Mesodermal cell (in vitro differentiated cells): ENCODE results near the gene BRSK1.

ENCODE experiments used
- H3K27ac ChIP-seq: 2 replicates; pipeline ENCODE4 v1.7.0; 2013; ENCODE audit warnings: mild to moderate bottlenecking, low read depth, low read length, moderate library complexity; ENCODE audit not compliant: severe bottlenecking
- H3K36me3 ChIP-seq: 2 replicates; pipeline ENCODE4 v1.7.1; 2013; ENCODE audit warnings: mild to moderate bottlenecking, low read length, moderate library complexity; ENCODE audit not compliant: control insufficient read depth, insufficient read depth
- H3K4me1 ChIP-seq: one replicate; pipeline ENCODE4 v1.7.1; 2013; ENCODE audit warnings: mild to moderate bottlenecking, low read length; ENCODE audit not compliant: insufficient read depth, control insufficient read depth, poor library complexity, severe bottlenecking
- H3K4me3 ChIP-seq: 2 replicates; pipeline ENCODE4 v1.7.0; 2013; ENCODE audit warnings: low read length, control low read depth, mild to moderate bottlenecking; ENCODE audit not compliant: insufficient read depth, poor library complexity, severe bottlenecking; ENCODE audit errors: extremely low read depth
- H3K9me3 ChIP-seq: 2 replicates; pipeline ENCODE4 v1.7.1; 2013; ENCODE audit warnings: mild to moderate bottlenecking, low read length, moderate library complexity; ENCODE audit not compliant: control insufficient read depth
- WGBS, 2 experiments: methylation state at CpG; one replicate each; pipeline ENCODE4 v1.1.5; 2013; ENCODE audit warnings: missing lambda C conversion rate in 2 of 2; ENCODE audit not compliant: insufficient coverage in 2 of 2; 5-methylcytosine and 5-hydroxymethylcytosine counted together

BRSK1 gene

GRCh38 chr19:55306712-55307111 is 22.9 kb downstream of the BRSK1 start:
- 100% methylated on average over 2 to 3 of the region's 3 CpGs for WGBS, 2 experiments
- no peak overlapping the region for H3K27ac ChIP-seq
- H3K4me1 ChIP-seq = no peaks in the 10 kb centered on the region
- H3K4me3 ChIP-seq = no peak overlapping the region
- H3K9me3 ChIP-seq = no peaks in the 10 kb centered on the region
- peaks cover 71% of the 10 kb centered on the region for H3K36me3 ChIP-seq

- 98 to 100% methylated on average over 5 to 8 of the region's 11 CpGs for WGBS, 2 experiments
- Histone ChIP-seq H3K36me3 (peaks cover 62% of the 10 kb centered on the region), H3K9me3 (no peaks in the 10 kb centered on the region), H3K4me1 (no peaks in the 10 kb centered on the region), H3K4me3 (no peak overlapping the region), H3K27ac (no peak overlapping the region)
Measured at GRCh38 chr19:55308281-55308680, 24.5 kb downstream of the BRSK1 start.

GRCh38 chr19:55309448-55309847 is 25.7 kb downstream of the BRSK1 start:
- H3K9me3 ChIP-seq = no peaks in the 10 kb centered on the region
- H3K27ac ChIP-seq = no peak overlapping the region
- no peaks in the 10 kb centered on the region for H3K4me1 ChIP-seq
- WGBS, 2 experiments = 92 to 96% methylated on average over 5 of the region's 5 CpGs
- no peak overlapping the region for H3K4me3 ChIP-seq
- peaks cover 51% of the 10 kb centered on the region for H3K36me3 ChIP-seq

GRCh38 chr19:55310498-55310897 is 26.7 kb downstream of the BRSK1 start:
- Histone ChIP-seq H3K27ac (no peak overlapping the region), H3K4me3 (no peak overlapping the region), H3K4me1 (no peaks in the 10 kb centered on the region), H3K36me3 (peaks cover 40% of the 10 kb centered on the region), H3K9me3 (no peaks in the 10 kb centered on the region)
- WGBS, 2 experiments = 91 to 92% methylated on average over 5 to 6 of the region's 7 CpGs

- Histone ChIP-seq H3K27ac (no peak overlapping the region), H3K9me3 (no peaks in the 10 kb centered on the region), H3K4me3 (no peak overlapping the region), H3K4me1 (no peaks in the 10 kb centered on the region), H3K36me3 (peaks cover 31% of the 10 kb centered on the region)
- WGBS, 2 experiments = 93 to 94% methylated on average over 5 to 9 of the region's 9 CpGs
Measured at GRCh38 chr19:55311397-55311796, 27.6 kb downstream of the BRSK1 start.

GRCh38 chr19:55311797-55312196 is 28.0 kb downstream of the BRSK1 start:
- H3K27ac ChIP-seq = no peak overlapping the region
- no peak overlapping the region for H3K4me3 ChIP-seq
- H3K9me3 ChIP-seq = no peaks in the 10 kb centered on the region
- H3K36me3 ChIP-seq = peaks cover 27% of the 10 kb centered on the region
- 99 to 100% methylated on average over 2 to 10 of the region's 18 CpGs for WGBS, 2 experiments
- H3K4me1 ChIP-seq = no peaks in the 10 kb centered on the region

- 94 to 95% methylated on average over 45 to 47 of the region's 47 CpGs for WGBS, 2 experiments
- Histone ChIP-seq H3K4me3 (no peak overlapping the region), H3K36me3 (peaks cover 21% of the 10 kb centered on the region), H3K4me1 (no peaks in the 10 kb centered on the region), H3K9me3 (no peaks in the 10 kb centered on the region), H3K27ac (no peak overlapping the region)
Measured at GRCh38 chr19:55312621-55313512, 29.1 kb downstream of the BRSK1 start.

- Histone ChIP-seq H3K9me3 (no peaks in the 10 kb centered on the region), H3K4me3 (no peak overlapping the region), H3K4me1 (no peaks in the 10 kb centered on the region), H3K36me3 (peaks cover 8% of the 10 kb centered on the region), H3K27ac (no peak overlapping the region)
- 85 to 97% methylated on average over 8 of the region's 8 CpGs for WGBS, 2 experiments
Measured at GRCh38 chr19:55314396-55314795, 30.6 kb downstream of the BRSK1 start.

GRCh38 chr19:55315956-55316525 is 32.2 kb downstream of the BRSK1 start:
- Histone ChIP-seq H3K27ac (no peak overlapping the region), H3K9me3 (no peaks in the 10 kb centered on the region), H3K4me3 (no peak overlapping the region), H3K4me1 (no peaks in the 10 kb centered on the region), H3K36me3 (no peaks in the 10 kb centered on the region)
- 93 to 95% methylated on average over 13 of the region's 13 CpGs for WGBS, 2 experiments

GRCh38 chr19:55316646-55317045 is 32.8 kb downstream of the BRSK1 start:
- no peak overlapping the region for H3K4me3 ChIP-seq
- H3K36me3 ChIP-seq = no peaks in the 10 kb centered on the region
- no peaks in the 10 kb centered on the region for H3K4me1 ChIP-seq
- WGBS, 2 experiments = 84 to 94% methylated on average over 8 of the region's 8 CpGs
- H3K9me3 ChIP-seq = no peaks in the 10 kb centered on the region
- no peak overlapping the region for H3K27ac ChIP-seq

- H3K27ac ChIP-seq = no peak overlapping the region
- WGBS, 2 experiments = 13 to 24% methylated on average over 15 to 21 of the region's 21 CpGs
- H3K4me3 ChIP-seq = no peak overlapping the region
- H3K36me3 ChIP-seq = no peaks in the 10 kb centered on the region
- H3K4me1 ChIP-seq = no peaks in the 10 kb centered on the region
- H3K9me3 ChIP-seq = no peaks in the 10 kb centered on the region
Measured at GRCh38 chr19:55319785-55320184, 36.0 kb downstream of the BRSK1 start.
